GM19099 (cell line): Measurements from ENCODE around the gene NAPEPLD.

Experiments used
- POLR2A ChIP-seq: IDR thresholded peaks from 3 replicates; pipeline ENCODE4 v1.6.1; 2011; ENCODE audit warnings: low read depth; ENCODE audit not compliant: insufficient read length; ENCODE audit errors: extremely low read depth

NAPEPLD gene

DNA sequence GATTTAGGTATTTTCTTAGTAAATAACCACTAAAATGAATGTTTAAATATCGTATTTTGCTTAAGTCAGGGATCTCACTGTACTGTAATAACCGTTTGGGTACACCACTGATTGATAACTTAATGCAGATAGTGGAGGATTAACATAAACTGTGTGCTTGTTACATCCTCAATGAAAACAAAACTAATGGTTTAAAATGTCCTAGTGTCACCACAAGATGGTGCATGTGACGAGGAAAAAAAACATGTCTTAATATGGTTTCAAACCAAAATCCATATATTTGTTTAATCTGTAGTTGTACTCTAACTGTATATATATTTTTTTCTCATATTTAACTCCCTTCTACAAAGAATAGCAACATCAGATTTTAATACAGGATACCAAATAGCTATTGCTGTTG, 54.8 kb downstream of the NAPEPLD start:
- TF ChIP-seq POLR2A: no peak

DNA sequence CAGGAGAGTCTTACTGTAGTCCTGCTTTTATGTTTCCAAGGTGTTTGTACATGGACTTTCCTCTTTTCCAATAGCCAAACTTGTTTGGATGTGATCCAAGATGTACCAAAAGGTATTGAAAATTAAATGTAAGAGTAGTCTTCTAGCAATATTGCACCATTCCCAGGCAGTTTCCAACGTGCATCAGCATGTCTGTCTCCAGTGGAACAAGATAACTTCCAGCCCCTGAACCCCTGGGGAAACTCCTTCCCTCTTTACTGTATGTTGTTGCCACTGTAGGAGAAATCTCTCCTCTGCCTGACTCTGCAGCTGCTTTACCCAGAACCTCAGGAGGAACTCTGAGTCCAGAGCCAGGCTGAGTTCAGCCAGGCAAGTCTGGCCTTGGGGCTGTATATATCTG, 55.5 kb downstream of the NAPEPLD start:
- TF ChIP-seq POLR2A: no peak

GRCh38 chr7:103083210-103083609, 65.7 kb downstream of the NAPEPLD start:
- no peak for TF ChIP-seq POLR2A

DNA sequence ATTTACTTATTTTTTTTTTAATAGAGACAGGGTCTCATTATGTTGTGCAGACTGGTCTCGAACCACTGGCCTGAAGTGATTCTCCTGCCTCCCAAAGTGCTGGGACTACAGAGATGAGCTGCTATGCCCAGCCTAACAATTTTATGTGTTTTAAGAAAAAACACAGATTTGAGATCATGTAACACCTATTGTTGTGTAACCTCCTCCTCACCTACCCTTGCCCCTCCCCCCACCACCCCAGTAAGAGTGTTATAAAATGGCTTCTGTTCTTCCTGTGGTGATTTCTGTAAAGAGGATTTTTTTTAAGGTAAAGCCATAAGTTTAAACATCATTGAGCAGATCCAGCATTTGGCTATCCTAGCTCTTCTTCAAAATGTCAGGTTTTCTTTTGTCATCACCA, 66.4 kb downstream of the NAPEPLD start:
- no peak for TF ChIP-seq POLR2A

DNA sequence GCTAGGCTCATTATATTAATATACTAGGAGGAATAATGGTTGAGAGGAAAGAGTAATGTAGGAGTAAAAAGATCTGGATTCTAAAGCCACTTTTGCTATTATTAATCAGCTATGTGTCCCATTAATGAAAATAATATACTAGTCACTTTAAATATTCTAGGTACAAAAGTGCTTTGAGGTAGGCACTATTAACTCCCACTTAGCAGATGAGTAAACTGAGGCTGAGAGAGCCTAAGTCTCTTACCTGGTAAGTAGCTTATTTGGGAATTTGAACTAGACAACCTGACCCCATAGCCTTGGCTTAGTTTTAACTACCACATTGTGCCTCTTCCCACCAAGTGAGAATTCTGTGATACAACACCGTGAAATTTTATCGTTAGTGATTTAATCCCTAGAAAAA, 68.0 kb downstream of the NAPEPLD start:
- TF ChIP-seq POLR2A: no peak

- TF ChIP-seq POLR2A: no peak
Observed at GRCh38 chr7:103079836-103080235, 69.1 kb downstream of the NAPEPLD start.

- TF ChIP-seq POLR2A: no peak
Observed at GRCh38 chr7:103077318-103077717, 71.6 kb downstream of the NAPEPLD start.

DNA sequence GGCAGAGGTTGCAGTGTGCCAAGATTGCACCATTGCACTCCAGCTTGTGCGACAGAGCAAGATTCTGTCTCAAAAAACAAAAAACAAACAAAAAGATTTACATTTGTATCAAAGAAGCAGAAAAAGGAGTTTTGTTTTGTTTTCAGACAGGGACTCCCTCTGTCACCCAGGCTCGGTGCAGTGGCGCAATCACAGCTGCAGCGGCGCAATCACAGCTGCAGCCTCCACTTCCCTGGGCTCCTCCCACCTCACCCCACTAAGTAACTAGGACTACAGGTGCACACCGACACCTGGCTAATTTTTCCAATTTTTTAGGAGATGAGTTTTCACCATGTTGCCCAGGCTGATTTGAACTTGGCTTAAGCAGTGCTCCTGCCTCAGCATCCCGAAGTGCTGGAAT, 72.1 kb downstream of the NAPEPLD start:
- TF ChIP-seq POLR2A: no peak

DNA sequence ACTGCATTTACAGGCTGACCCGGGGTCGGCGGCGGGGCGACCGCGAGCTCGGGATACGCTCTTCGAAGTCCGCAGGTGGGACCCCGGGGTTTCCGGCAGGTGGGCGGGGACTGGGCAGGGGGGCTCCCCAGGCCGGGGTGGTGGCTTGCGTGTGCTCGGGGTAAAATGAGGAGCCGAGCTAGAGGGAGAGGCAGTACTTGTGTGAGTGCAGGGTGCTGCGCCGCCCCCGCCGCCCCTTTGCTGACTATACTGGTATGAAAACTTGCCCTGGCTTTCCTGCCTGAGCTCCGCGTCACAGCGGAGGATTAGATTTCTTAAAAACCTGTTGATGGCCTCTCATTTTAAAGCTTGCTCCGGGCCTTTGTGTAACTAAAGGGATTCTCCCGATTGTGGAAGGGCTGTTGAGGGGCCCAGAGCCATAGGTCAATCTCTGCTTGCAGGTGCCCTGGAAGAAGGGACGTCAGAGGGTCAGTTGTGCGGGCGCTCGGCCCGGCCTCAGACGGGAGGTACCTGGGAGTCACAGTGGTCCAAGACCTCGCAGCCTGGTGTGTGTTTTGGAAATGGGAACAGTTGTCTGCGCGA, 73.5 kb downstream of the NAPEPLD start:
- TF ChIP-seq POLR2A: no peak

DNA sequence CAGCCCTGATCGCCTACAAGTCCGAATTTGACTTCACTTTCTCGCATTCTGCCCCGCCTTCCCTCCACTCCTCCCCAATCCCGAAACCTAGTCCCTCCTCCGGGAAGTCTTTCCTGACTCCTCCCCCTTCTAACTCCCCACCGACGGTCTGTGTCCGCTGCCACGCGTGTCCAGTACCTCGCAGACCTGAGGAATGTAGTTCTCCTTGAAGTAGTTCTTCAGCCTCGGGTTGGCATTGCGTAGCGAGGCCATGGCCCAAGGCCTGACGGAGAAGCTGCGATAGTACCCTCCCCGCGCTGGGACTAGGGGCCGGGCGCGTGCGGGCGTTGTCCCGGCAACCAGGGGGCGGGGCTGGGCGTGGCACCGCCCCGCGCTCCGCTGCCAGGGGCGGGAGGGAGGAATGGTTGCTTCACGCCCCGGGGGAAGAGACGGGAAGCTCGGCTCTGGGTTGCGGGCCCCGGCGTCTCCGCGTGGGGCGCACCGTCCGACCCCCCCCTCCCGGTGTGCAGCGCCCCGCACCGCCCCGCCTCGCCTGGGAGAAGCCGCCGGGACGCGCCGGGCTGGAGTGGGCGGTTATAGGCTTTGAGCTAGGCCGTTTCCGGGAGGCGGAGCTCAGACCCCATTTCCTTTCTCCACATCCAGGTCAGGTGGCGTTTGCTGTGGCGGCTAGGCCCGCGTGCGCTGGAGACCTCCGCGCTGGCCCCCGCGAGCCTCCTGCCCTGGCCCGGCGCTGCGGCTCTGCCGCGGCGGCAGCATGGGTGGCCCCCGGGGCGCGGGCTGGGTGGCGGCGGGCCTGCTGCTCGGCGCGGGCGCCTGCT, 74.2 kb downstream of the NAPEPLD start, which contains the start of the genes ARMC10 and FBXL13:
TSS of gene ARMC10 (plus strand) at position 622 of the 818 bp plus-strand sequence. CDS start at position 755, 133 bp downstream.
TSS of gene FBXL13 (minus strand) at position 278 of the 818 bp plus-strand sequence.
- TF ChIP-seq POLR2A: peak; percentile 85

GRCh38 chr7:103073989-103074518, 74.8 kb downstream of the NAPEPLD start:
- no peak for TF ChIP-seq POLR2A

DNA sequence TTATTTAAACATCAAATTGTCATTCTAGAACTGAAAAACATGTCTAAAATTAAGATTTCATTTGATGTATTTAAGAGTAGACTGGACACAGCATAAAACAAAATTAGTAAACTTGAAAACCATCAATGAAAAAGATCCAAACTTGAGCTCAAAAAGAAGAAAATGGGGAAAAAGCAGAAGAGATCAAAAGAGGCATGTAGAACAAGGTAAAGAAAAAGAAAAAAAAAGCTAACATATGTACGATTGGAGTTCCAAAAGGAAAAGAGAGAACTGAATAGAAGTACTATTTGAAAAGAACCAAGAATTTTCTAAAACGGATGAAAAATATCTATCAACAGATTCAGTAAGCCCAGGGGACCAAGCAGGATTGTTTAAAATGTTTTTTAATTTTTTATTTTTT, 77.9 kb downstream of the NAPEPLD start:
- TF ChIP-seq POLR2A: no peak

- no peak for TF ChIP-seq POLR2A
Observed at GRCh38 chr7:103068414-103069403, 80.2 kb downstream of the NAPEPLD start.

DNA sequence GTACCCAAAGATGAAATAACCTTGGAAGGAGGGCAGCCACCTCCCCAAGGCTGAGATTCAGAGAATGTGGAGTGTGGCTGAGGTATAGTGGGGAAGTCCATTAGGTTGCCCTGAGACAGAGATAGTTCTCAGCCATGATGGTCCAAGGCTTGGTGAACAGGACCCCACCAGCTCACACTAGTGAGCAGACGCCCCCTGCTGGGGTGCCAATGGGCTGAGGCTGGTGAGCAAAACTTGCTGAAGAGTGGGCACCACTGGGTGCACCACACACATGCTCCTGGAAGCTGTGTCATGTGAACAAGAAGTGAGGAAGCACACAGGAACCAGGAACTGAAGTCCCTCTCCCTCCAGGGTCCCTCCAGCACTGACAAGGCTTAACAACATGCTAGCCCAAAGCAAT, 83.2 kb downstream of the NAPEPLD start:
- TF ChIP-seq POLR2A: no peak

GRCh38 chr7:103063895-103064294, 85.0 kb downstream of the NAPEPLD start:
- TF ChIP-seq POLR2A: no peak
